Stimulated activated CD8-positive, alpha-beta memory T cell treated with anti-CD3 and anti-CD28 coated beads, Interleukin-4, amount 100 ng/mL, for 24 hours (primary cell): ENCODE results near the gene ZNF451.

ENCODE experiments used
- DNase-seq: peaks from one replicate; pipeline ENCODE4 v3.0.0-alpha.2; 2020; ENCODE audit warnings: low read depth

Gene ZNF451

GRCh38 chr6:57207872-57208271 lies 117.9 kb downstream of the ZNF451 start:
- no peak for DNase-seq

GRCh38 chr6:57209030-57209429 lies 119.0 kb downstream of the ZNF451 start:
- no peak for DNase-seq

GRCh38 chr6:57210060-57210459 lies 120.1 kb downstream of the ZNF451 start:
- no peak for DNase-seq

GRCh38 chr6:57215260-57215659 lies 125.3 kb downstream of the ZNF451 start:
- DNase-seq, result no peak

- DNase-seq, result no peak
These were observed 126.5 kb downstream of the ZNF451 start for GRCh38 chr6:57216235-57217101.

GRCh38 chr6:57217270-57217669 lies 127.3 kb downstream of the ZNF451 start:
- DNase-seq, result no peak
